Skeletal muscle tissue (tissue), 4 donors: Measurements from ENCODE around the gene SMAD3. TPM values are rescaled to one million over a fixed set of nuclear protein-coding genes. Genes with fewer than 3 reads are reported as not detected.

Experiments
- H3K27ac ChIP-seq: one replicate; pipeline ENCODE4 v1.7.0; 2013; ENCODE audit warnings: mild to moderate bottlenecking, low read depth, low read length, inconsistent platforms
- H3K27me3 ChIP-seq, 3 donors: one replicate each; pipeline ENCODE4 v1.7.0; 2013; ENCODE audit warnings: low read length in 3 of 3; ENCODE audit not compliant: control insufficient read depth in 3 of 3, insufficient read depth in 3 of 3
- H3K36me3 ChIP-seq, 3 donors: one replicate each; pipeline ENCODE4 v1.7.0; 2013; ENCODE audit warnings: low read length in 3 of 3; ENCODE audit not compliant: control insufficient read depth in 3 of 3, insufficient read depth in 3 of 3
- H3K4me1 ChIP-seq, 3 donors: one replicate each; pipeline ENCODE4 v1.7.0; 2013; ENCODE audit warnings: low read length in 3 of 3, mild to moderate bottlenecking in 3 of 3; ENCODE audit not compliant: control insufficient read depth in 3 of 3, insufficient read depth in 3 of 3
- H3K4me3 ChIP-seq, 3 donors: one replicate each; pipeline ENCODE4 v1.7.0; 2013; ENCODE audit warnings: low read length in 3 of 3
- H3K9ac ChIP-seq, 3 donors: one replicate each; pipeline ENCODE4 v1.7.0; 2013; ENCODE audit warnings: low read length in 3 of 3, mild to moderate bottlenecking in 3 of 3, moderate library complexity in 2 of 3, low read depth in 1 of 3
- H3K9me3 ChIP-seq, 3 donors: one replicate each; pipeline ENCODE4 v1.7.0; 2013; ENCODE audit warnings: low read length in 3 of 3; ENCODE audit not compliant: control insufficient read depth in 3 of 3
- total RNA-seq: library from RNA; depleted of rRNA; stranded (reverse); fragments of >200 nt; gene quantifications from one replicate; pipeline ENCODE4 v1.2.3, GENCODE V29; 2014
- donor health status: Osteomylitis.

SMAD3 gene
- total RNA-seq, 1 donor from 2014 or later = 17.2 TPM

- Histone ChIP-seq H3K4me1 (peaks cover 94 to 98% (median 96%) of the 10 kb centered on the region in 3 donors), H3K27me3 (no peaks in the 10 kb centered on the region), H3K36me3 (no peaks in the 10 kb centered on the region), H3K27ac (no peak overlapping the region), H3K4me3 (no peak overlapping the region), H3K9ac (peak overlapping the region in 2 of 3 donors; percentile 14 to 55), H3K9me3 (no peaks in the 10 kb centered on the region)
Observed at GRCh38 chr15:67087507-67088172, 22.2 kb downstream of the SMAD3 start.

- no peak overlapping the region for H3K27ac ChIP-seq
- H3K4me1 ChIP-seq = peaks cover 88 to 99% (median 99%) of the 10 kb centered on the region in 3 donors
- peak overlapping the region in 2 of 3 donors; percentile 27 to 45 for H3K4me3 ChIP-seq
- H3K9me3 ChIP-seq = no peaks in the 10 kb centered on the region
- H3K27me3 ChIP-seq = no peaks in the 10 kb centered on the region
- peaks cover 7 to 11% (median 10%) of the 10 kb centered on the region in 3 donors for H3K36me3 ChIP-seq
- H3K9ac ChIP-seq = peak overlapping the region in 1 of 3 donors; percentile 62
Observed at GRCh38 chr15:67089217-67090193, 24.1 kb downstream of the SMAD3 start.

- Histone ChIP-seq H3K27me3 (no peaks in the 10 kb centered on the region), H3K9me3 (no peaks in the 10 kb centered on the region), H3K4me1 (peaks cover 79 to 95% (median 92%) of the 10 kb centered on the region in 3 donors), H3K36me3 (peaks cover 10 to 11% (median 10%) of the 10 kb centered on the region in 3 donors), H3K9ac (peak overlapping the region in 1 of 3 donors; percentile 60), H3K27ac (peak overlapping the region; percentile 49), H3K4me3 (peak overlapping the region in 1 of 3 donors; percentile 52)
Observed at GRCh38 chr15:67090297-67091070, 25.1 kb downstream of the SMAD3 start.

- peak overlapping the region in 1 of 3 donors; percentile 52 for H3K4me3 ChIP-seq
Observed at GRCh38 chr15:67091071-67091979, 25.9 kb downstream of the SMAD3 start.

GRCh38 chr15:67091980-67092677 is 26.7 kb downstream of the SMAD3 start:
- Histone ChIP-seq H3K36me3 (peaks cover 10 to 13% (median 13%) of the 10 kb centered on the region in 3 donors), H3K4me3 (peak overlapping the region in 1 of 3 donors; percentile 29), H3K9ac (peak overlapping the region in 2 of 3 donors; percentile 33 to 54), H3K27ac (peak overlapping the region; percentile 49), H3K27me3 (no peaks in the 10 kb centered on the region), H3K4me1 (peaks cover 63 to 91% (median 78%) of the 10 kb centered on the region in 3 donors), H3K9me3 (no peaks in the 10 kb centered on the region)

More at GRCh38 chr15:67091071-67091979, 25.9 kb downstream of the SMAD3 start:
- Histone ChIP-seq H3K4me1 (peaks cover 70 to 92% (median 86%) of the 10 kb centered on the region in 3 donors), H3K36me3 (peaks cover 10 to 13% (median 13%) of the 10 kb centered on the region in 3 donors), H3K9ac (peak overlapping the region; percentile 33 to 60 (median 54)), H3K27me3 (no peaks in the 10 kb centered on the region), H3K27ac (peak overlapping the region; percentile 49), H3K9me3 (no peaks in the 10 kb centered on the region)

GRCh38 chr15:67092752-67093503 is 27.5 kb downstream of the SMAD3 start:
- Histone ChIP-seq H3K36me3 (peaks cover 10 to 13% (median 13%) of the 10 kb centered on the region in 3 donors), H3K9ac (no peak overlapping the region), H3K4me1 (peaks cover 61 to 91% (median 76%) of the 10 kb centered on the region in 3 donors), H3K4me3 (no peak overlapping the region), H3K9me3 (no peaks in the 10 kb centered on the region), H3K27me3 (no peaks in the 10 kb centered on the region), H3K27ac (peak overlapping the region; percentile 49)

GRCh38 chr15:67093504-67093862 is 28.1 kb downstream of the SMAD3 start:
- no peak overlapping the region for H3K27ac ChIP-seq
- no peaks in the 10 kb centered on the region for H3K9me3 ChIP-seq
- peaks cover 60 to 89% (median 76%) of the 10 kb centered on the region in 3 donors for H3K4me1 ChIP-seq
- no peak overlapping the region for H3K9ac ChIP-seq
- peaks cover 10 to 13% (median 13%) of the 10 kb centered on the region in 3 donors for H3K36me3 ChIP-seq
- H3K4me3 ChIP-seq = no peak overlapping the region
- H3K27me3 ChIP-seq = no peaks in the 10 kb centered on the region
